Endothelial cell of umbilical vein (primary cell): ENCODE results near the gene FAM53A.

Experiments
- EZH2 ChIP-seq: IDR thresholded peaks from 2 replicates; pipeline ENCODE4 v1.6.1; 2012; ENCODE audit warnings: borderline replicate concordance, low read depth, mild to moderate bottlenecking, moderate library complexity, low read length, inconsistent platforms; ENCODE audit not compliant: severe bottlenecking
- POLR2A ChIP-seq: IDR thresholded peaks from 2 replicates; pipeline ENCODE4 v1.6.1; 2012; ENCODE audit warnings: low read depth, mild to moderate bottlenecking, control low read depth, low read length
- POLR2AphosphoS5 ChIP-seq: IDR thresholded peaks from 2 replicates; pipeline ENCODE4 v1.6.1; 2012; ENCODE audit warnings: low read depth, mild to moderate bottlenecking, control low read depth, low read length, moderate library complexity; ENCODE audit not compliant: insufficient read depth
- TF ChIP-seq, protein P1 (sequence below), 2 donors: IDR thresholded peaks; 1 replicate in 1 of 2; 2 replicates in 1 of 2; pipeline ENCODE4 v1.5.1; 2011; ENCODE audit warnings: low read length in 2 of 2, mild to moderate bottlenecking in 2 of 2, moderate library complexity in 2 of 2, control low read depth in 1 of 2, inconsistent platforms in 1 of 2, low read depth in 1 of 2; ENCODE audit not compliant: insufficient read depth in 1 of 2; ENCODE audit errors: extremely low read depth in 1 of 2
- TF ChIP-seq, protein P2 (sequence below): IDR thresholded peaks from 2 replicates; pipeline ENCODE4 v1.6.1; 2011; ENCODE audit not compliant: insufficient read depth, insufficient read length

DNA sequence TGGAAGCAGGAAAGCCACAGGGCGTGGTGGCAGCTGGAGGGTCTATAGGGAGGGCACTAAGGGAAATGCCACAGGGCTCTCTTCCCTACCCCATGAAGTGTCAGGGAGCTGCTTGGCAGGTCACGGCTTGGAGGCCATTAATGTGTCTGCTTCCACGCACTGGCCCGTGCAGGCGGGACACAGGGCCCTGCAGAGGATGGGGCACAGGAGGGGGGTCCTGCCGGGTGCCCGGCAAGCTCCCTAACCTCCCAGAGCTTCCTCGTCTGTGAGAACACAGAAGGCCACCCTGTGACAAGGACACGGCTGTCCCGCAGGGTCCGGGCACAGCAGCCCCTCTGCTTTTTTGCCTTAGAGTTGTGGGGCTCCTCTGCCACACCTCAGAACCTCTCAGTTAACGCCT lies 25.5 kb downstream of the FAM53A start:
- TF ChIP-seq, protein P1, sequence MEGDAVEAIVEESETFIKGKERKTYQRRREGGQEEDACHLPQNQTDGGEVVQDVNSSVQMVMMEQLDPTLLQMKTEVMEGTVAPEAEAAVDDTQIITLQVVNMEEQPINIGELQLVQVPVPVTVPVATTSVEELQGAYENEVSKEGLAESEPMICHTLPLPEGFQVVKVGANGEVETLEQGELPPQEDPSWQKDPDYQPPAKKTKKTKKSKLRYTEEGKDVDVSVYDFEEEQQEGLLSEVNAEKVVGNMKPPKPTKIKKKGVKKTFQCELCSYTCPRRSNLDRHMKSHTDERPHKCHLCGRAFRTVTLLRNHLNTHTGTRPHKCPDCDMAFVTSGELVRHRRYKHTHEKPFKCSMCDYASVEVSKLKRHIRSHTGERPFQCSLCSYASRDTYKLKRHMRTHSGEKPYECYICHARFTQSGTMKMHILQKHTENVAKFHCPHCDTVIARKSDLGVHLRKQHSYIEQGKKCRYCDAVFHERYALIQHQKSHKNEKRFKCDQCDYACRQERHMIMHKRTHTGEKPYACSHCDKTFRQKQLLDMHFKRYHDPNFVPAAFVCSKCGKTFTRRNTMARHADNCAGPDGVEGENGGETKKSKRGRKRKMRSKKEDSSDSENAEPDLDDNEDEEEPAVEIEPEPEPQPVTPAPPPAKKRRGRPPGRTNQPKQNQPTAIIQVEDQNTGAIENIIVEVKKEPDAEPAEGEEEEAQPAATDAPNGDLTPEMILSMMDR (IDR thresholded peaks at IDR 0.05; ENCODE audit: extremely low read depth in 1 of 2, insufficient read depth in 1 of 2, low read depth in 1 of 2, low read length in 2 of 2) = no peak
- no peak for TF ChIP-seq POLR2A
- no peak for TF ChIP-seq EZH2
- no peak for TF ChIP-seq POLR2AphosphoS5
- TF ChIP-seq, protein P2, sequence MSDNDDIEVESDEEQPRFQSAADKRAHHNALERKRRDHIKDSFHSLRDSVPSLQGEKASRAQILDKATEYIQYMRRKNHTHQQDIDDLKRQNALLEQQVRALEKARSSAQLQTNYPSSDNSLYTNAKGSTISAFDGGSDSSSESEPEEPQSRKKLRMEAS = no peak
